H54 (cell line): ENCODE measurements around the gene MON2.
A peak's percentile ranks its signal among the peaks of the same experiment; 100 is the strongest.

Experiments used
- DNase-seq: peaks from one replicate; pipeline ENCODE4 v3.0.0; 2011; ENCODE audit warnings: low spot score, mixed read lengths; ENCODE audit not compliant: insufficient read length
- FAIRE-seq: peaks from 3 replicates; lab custom pipeline; 2011; peaks lifted over from hg19 to GRCh38; lab: Jason Lieb, UNC
- POLR2A ChIP-seq: IDR thresholded peaks from 2 replicates; pipeline ENCODE4 v1.6.1; 2011; ENCODE audit warnings: low read depth, mild to moderate bottlenecking, low read length

Gene MON2

DNA sequence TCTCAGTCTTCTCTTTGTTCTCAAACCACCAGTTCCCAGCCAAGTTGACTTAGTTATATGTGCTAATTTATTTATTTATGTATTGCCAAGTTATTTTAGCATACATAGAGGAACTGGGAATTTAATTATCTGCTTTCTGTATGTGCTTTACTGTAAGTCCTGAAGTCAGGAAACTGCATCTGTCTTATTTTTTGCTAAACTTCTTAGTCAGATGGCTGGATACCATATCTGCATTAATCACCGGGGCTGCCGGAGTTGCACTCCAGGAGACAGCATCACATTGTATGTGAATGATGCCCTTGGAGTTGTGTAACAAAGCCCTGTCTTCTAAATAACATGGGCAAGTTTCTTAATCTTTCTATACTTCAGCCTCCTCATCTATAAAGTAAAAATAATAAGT, 96.2 kb downstream of the MON2 start:
- FAIRE-seq (no peak), DNase-seq (no peak)
- TF ChIP-seq POLR2A: no peak

DNA sequence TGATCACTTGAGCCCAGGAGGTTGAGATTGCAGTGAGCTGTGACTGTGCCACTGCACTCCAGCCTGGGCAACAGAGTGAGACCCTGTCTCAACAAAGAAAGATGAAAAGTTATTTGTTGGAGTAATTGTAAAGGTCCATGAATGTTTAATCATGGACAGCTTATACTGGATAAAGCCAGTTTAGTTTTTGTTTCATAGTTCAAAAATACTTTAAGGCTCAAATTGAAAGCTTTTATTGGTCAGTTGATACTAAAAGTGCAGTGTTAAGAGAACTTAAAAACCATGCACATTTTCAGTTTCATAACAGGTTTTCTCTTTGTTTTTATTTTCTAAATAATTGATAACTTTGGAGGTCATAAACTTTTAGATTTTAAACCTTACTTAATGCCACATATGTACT, 108.4 kb downstream of the MON2 start:
- no peak for DNase-seq
- FAIRE-seq: no peak
- TF ChIP-seq POLR2A: no peak

DNA sequence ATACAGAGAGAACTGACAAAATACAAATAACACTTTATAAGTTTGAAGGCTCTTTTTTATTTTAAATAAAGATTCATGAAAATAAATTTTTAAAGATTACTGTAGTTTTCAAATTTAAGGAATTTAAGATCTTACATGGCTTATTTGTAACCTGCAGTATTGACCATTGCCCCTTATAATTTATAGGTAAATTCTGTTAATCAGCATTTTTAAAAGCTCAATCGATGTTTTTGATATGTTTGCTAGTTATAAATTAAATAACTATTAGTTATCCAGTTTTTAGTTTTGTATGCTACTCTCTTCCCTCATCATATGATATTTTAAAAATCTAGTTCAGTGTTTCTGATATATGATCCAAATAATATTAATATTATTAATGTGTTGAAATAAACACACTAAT, 109.9 kb downstream of the MON2 start:
- no peak for FAIRE-seq
- no peak for TF ChIP-seq POLR2A
- DNase-seq: no peak

DNA sequence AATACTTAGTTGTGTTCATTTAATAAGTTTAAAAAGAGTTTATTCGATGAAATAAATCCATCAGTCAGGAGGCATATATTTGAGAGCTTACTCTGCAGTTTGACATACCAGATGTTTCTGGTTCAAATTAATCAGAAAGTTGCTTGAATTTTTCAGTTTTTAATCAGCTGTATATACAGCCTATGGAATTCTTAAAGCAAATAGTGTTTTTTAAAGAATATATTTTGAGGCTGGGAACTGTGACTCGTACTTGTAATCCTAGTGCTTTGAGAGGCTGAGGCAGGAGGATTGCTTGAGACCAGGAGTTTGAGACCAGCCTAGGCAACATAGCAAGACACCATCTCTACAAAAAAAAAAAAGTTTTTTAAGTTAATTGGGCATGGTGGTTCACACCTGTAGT, 112.1 kb downstream of the MON2 start:
- TF ChIP-seq POLR2A: no peak
- no peak for DNase-seq
- FAIRE-seq: no peak

DNA sequence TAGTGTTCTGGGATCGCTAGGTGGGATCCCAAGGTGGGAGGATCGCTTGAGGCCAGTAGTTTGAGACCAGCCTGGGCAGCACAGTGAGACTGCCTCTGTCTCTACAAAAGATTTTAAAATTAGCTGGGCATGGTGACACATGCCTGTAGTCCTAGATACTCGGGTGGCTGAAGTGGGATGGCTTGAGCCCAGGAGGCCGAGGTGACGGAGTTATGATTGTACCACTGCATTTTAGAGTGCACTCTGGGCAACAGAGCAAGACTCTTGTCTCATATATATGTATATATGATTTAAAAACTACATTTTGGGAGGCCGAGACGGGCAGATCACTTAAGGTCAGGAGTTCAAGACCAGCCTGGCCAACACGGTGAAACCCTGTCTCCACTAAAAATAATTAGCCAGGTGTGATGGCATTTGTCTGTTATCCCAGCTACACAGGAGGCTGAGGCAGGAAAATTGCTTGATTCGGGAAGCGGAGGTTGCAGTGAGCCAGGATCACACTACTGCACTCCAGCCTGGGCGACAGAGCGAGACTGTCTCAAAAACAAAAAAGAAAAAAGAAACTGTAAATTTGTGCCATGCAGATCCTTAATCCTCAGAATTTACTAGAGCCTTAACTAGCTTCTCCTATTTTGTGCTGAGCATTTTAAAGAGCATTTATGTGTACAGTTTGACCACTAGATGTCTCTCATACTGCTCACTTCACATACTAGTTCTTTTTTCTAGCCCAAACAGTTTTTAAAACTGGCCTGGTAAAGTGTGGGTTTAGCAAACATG, 114.8 kb downstream of the MON2 start:
- FAIRE-seq: peak; percentile 88

DNA sequence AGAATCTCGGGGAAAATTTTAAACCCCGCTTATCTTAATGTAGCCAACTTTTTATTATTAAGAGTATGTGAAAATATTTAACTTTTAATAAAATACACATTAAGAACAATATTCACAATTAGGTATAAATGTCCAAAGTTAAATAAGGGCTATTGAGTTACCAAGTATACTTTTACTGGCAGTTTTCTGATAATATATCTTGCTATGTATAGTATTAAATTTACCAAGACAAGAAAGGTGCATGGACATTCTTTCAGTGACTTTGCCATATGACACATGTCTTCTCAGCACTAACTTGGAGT, 115.4 kb downstream of the MON2 start:
- no peak for TF ChIP-seq POLR2A
- FAIRE-seq (no peak), DNase-seq (no peak)

More for the DNA sequence above, 114.8 kb downstream of the MON2 start:
- no peak for DNase-seq
- TF ChIP-seq POLR2A: no peak

DNA sequence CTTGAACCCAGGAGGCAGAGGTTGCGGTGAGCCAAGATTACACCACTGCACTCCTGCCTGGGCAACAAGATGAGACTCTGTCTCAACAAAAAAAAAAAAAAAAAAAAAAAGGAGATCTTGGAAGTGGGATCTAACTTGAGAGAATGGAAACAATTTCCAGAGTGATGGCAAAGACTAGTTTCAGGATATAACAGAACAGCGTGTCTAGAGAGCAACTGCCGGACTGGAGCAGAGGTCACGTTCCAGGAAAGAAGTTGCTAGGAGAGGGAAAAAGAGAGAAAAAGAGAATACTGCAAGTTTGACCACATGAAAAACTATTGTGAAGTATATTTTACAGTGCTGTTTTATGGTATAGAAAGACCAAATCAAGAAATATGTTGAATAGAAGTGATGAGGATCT, 118.0 kb downstream of the MON2 start:
- FAIRE-seq (no peak), DNase-seq (no peak)
- TF ChIP-seq POLR2A: no peak

DNA sequence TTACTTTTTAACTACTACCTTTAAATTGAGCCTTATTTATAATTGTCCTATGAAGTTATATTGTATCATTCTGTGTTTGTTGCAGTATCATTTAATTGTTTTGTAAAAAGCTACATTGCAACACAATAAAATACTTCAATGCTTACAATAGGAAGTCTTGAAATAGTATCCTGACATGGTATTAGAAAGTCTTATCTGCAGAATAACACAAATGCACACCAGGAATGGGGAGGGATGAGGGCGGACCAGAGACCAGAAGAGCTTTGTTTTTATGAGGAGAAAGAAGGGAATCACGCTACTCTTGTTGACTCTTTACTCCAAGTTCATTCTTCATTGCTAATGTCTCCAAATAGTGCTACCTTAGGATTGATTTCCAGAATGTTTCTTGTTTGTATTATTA, 120.2 kb downstream of the MON2 start:
- FAIRE-seq: no peak
- no peak for DNase-seq
- no peak for TF ChIP-seq POLR2A

DNA sequence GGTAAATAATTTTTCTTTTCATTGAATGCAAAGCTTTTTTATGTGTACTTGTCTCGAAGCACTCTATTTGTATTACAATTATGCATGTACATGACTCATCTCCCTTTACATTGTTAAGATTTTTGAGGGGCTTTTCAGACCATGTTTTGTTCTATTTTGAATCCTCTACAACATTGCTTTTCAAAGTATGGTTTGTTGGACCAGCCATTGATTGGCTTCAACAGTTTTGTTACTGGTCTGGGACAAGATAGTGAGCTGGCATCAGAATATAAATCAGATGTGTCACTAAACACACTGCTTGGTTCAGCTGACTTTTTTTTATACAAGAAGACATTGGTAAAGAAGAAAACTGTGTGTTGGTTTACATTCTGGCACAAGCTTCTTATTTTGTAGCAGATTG, 122.3 kb downstream of the MON2 start:
- no peak for TF ChIP-seq POLR2A
- FAIRE-seq: no peak
- DNase-seq: no peak

DNA sequence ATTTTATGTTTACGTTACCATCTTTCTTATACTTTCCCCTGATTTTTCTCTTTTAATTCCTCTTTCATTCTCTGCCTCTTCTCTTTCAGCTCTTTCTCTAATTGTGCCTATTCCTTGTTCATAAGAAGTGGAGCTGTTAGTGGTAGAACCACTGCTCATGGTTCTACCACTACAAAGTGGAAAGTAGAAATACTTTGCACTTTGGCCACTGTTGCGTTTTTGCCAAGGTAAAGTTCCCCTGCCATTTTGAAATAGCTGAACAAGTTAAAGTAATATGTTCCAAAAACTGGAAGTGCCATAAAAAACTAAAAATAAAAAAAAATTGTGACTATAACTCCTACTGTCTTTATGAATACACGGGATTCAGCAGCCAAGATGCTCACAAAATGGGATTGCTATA, 130.6 kb downstream of the MON2 start:
- no peak for TF ChIP-seq POLR2A
- DNase-seq (no peak), FAIRE-seq (no peak)

DNA sequence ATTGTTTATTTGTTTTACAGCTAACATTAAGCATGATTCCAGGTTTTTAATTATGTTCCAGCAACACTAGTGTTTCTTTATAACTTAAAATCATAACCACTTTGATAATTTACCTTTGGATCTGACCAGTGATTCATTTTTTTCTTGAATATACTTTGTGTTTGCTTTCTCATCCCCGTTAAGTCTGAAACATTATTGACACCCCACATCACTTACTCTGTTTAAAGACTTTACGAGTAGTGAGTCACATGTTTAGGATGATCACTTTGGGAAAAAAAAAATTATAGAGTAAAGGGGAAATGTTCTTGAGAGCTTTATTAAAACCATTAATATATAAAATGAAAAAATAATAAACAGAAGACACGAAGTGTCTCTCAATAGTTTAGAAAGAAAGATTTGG, 132.2 kb downstream of the MON2 start:
- DNase-seq (no peak), FAIRE-seq (no peak)
- TF ChIP-seq POLR2A: no peak

DNA sequence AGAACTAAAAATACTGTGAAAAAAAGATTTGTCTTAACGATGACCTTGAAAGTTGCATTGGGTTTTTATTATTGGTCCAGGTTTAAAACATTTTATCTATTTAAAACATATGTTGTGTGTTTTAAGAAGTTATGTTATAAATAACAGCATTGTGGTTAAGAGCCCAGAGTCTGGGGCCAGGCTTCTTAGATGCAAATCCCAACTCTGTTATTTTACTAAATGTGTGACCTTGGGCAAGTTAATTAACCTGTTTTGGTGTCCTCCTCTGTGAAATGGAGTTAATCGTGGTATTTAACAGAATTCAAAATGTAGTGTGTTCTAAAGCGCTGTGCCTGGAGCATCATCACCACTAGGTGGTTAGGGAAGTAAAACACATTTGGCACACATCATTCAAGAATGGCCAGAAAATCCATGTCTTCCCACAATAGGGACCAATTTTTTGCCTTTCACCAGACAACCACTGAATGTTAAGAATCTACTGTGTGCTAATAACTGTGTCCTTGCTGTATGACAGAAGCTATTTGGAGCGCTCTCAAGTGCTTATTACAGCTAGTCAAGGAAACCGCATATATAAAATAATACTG, 133.3 kb downstream of the MON2 start:
- peak; percentile 30 for FAIRE-seq
- no peak for DNase-seq
- no peak for TF ChIP-seq POLR2A

DNA sequence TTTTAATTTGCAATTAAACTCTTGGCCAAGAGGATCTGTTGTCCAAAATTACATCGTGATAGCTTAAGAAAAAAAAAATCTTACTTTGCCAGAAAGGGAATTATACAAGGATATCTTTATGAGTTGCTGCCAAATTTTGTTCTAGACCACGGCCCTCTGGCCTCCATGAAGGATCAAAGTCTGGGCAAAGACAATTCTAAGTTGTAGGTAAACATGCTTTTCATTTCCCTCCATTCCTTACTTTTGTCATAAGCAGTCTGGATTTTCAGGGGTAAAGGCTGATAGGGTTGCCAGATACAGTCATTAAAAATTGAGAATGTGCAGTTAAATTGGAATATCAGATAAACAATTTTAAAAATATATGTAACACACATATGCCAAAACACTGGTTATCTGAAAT, 135.1 kb downstream of the MON2 start:
- no peak for TF ChIP-seq POLR2A
- no peak for DNase-seq
- FAIRE-seq: no peak

DNA sequence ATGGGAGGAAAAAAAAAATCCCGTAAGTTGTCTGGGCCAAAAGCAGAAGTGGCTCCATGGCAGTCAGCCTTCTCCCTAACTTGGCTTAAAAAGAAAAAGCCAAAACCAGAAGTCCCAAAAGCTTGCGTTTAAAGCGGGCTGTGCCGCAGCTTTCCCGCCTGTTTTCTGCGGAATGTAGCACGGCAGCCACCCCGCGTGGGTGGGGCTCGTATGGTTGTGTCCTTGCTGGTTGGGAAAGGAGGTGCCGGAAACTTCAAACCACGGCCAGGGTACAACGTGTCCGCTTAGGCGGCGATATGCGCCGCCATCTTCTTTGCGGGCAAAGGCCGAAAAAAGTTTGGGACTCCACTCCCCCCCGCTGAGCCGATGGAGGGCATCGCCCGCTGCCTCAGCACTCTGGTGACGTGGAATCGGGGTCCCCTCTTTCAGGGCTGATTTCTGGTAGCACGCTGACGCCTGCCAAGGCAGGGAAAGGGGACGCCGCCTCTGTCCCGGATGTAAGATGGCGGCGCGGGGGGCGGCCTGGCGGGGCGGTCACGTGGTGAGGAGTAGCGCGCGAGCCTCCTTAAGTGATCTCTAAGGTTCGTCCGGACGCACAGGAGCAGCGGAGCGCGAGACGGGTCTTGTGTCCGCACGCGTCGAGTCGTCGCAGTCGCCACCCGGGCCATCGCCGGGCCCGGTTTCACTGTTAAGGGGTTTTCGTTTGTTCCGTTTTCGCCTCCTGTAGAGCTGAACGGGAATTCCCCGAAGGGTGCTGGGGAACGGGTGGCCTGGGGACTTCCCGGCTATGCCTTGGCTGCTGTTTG, 135.8 kb downstream of the MON2 start:
- peak; percentile 93 for FAIRE-seq
- DNase-seq: peak; percentile 70
- peak; percentile 96 for TF ChIP-seq POLR2A
